Tibial artery (tissue), 4 donors: ENCODE results near the gene C19orf73.
"Not testable (repeated sequence)": the region's sequence is repeated elsewhere in the genome, so short reads cannot be mapped to it uniquely, and the experiment has no call there.

Experiments
- DNase-seq, 2 donors: peaks; one replicate each; pipeline ENCODE4 v3.0.0-alpha.2; 2019
- H3K27ac ChIP-seq, 2 donors: fragments of 200-600 bp; sonication (generic) in 1 of 2; 1 replicate in 1 of 2; 2 replicates in 1 of 2; pipeline ENCODE4 v1.5.1; 2018 to 2019; ENCODE audit warnings: mild to moderate bottlenecking in 1 of 2
- H3K27me3 ChIP-seq, 2 donors: fragments of 200-600 bp; sonication (generic) in 1 of 2; one replicate each; pipeline versions ENCODE4 v1.5.1 to v1.6.0; 2016 to 2019
- H3K36me3 ChIP-seq, 3 donors: fragments of 200-600 bp; sonication (generic) in 2 of 3; one replicate each; pipeline ENCODE4 v1.5.1; 2016 to 2019; ENCODE audit warnings: mild to moderate bottlenecking in 2 of 3
- H3K4me1 ChIP-seq, 4 donors: fragments of 200-600 bp; sonication (generic) in 2 of 4; 1 replicate in 3 of 4; 2 replicates in 1 of 4; pipeline ENCODE4 v1.5.1; 2016 to 2019
- H3K4me3 ChIP-seq, 2 donors: fragments of 200-600 bp; sonication (generic) in 1 of 2; 1 replicate in 1 of 2; 2 replicates in 1 of 2; pipeline ENCODE4 v1.5.1; 2018 to 2019; ENCODE audit warnings: mild to moderate bottlenecking in 2 of 2
- H3K9me3 ChIP-seq, 3 donors: fragments of 200-600 bp; sonication (generic) in 1 of 3; one replicate each; pipeline ENCODE4 v1.5.1; 2016 to 2019
- intact Hi-C: fragments of 100-400 bp; cut with DNase I; formaldehyde crosslinking; loops from one replicate; pipeline ENCODE4 v1.15.0; 2023; ENCODE audit warnings: low total_unique reads
- TF ChIP-seq, protein P1 (sequence below), 2 experiments: fragments of 200-600 bp in 1 of 2; fragments of 450-650 bp in 1 of 2; IDR thresholded peaks; one replicate each; pipeline ENCODE4 v1.5.1; 2017 to 2019; ENCODE audit warnings: antibody characterized with exemption in 2 of 2, mild to moderate bottlenecking in 1 of 2, moderate library complexity in 1 of 2

The C19orf73 gene

DNA sequence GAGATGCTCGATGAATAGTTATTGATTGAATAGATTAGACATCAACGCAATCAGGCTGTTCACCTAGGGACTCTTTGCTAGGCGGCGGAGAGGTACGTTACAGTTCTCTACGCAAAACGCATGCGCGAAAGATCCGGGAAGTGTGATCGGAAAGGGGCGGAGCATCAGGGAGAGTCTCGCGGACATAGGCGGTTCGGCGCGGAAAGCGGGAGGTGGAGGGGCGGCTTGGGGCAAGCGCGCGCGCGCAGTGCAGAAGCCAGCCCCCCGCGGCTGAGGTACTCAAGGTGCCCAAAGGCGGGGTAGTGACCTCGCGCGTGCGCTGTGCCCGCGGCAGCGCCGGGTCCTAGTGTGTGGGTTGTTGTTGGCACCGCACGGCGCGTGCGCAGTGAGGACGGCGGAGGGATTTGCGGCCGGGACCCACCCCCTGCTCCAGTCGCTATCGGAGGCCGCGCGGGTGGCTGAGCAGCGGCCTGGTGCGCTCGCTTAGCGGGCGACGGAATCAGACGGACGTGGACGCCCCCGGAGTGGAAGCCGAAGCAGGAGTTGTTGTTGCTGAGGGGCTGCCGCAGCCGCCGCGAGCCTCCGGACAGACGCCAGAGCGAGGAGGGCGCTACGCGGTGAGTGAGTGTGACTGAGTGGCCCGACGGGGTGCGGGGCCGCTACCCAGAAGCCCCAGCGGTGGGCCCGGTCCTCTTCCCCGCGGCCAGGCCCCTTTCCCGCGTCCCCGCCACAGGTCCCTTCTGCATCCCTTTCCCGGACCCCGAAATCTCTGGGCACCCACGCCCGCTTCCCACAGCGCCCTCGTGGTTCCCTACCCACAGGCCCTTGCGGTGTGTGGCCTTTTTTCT, 33.7 kb downstream of the C19orf73 start, which contains the start of gene SNRNP70:
SNRNP70 (plus strand) TSS at position 432 of the 848 bp plus-strand sequence. CDS start 964 bp downstream, outside the sequence.
- H3K4me3 ChIP-seq, result peak within 1 kb of the TSS; percentile 89 to 97
- H3K27ac ChIP-seq, result peak within 1 kb of the TSS; percentile 87 to 92
- no peaks in the 10 kb centered on the region for H3K9me3 ChIP-seq
- TF ChIP-seq, protein P1, sequence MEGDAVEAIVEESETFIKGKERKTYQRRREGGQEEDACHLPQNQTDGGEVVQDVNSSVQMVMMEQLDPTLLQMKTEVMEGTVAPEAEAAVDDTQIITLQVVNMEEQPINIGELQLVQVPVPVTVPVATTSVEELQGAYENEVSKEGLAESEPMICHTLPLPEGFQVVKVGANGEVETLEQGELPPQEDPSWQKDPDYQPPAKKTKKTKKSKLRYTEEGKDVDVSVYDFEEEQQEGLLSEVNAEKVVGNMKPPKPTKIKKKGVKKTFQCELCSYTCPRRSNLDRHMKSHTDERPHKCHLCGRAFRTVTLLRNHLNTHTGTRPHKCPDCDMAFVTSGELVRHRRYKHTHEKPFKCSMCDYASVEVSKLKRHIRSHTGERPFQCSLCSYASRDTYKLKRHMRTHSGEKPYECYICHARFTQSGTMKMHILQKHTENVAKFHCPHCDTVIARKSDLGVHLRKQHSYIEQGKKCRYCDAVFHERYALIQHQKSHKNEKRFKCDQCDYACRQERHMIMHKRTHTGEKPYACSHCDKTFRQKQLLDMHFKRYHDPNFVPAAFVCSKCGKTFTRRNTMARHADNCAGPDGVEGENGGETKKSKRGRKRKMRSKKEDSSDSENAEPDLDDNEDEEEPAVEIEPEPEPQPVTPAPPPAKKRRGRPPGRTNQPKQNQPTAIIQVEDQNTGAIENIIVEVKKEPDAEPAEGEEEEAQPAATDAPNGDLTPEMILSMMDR (IDR thresholded peaks at IDR 0.05), result peak in 1 of 2 experiments; percentile 34
- intact Hi-C loops, result no loop called here
- H3K36me3 ChIP-seq, result peaks cover 7 to 27% (median 11%) of the 10 kb centered on the region in 3 donors
- DNase-seq, result peak; percentile 99 to 100
- H3K27me3 ChIP-seq, result no peaks in the 10 kb centered on the region
- H3K4me1 ChIP-seq, result peaks cover 5 to 34% (median 25%) of the 10 kb centered on the region in 4 donors

DNA sequence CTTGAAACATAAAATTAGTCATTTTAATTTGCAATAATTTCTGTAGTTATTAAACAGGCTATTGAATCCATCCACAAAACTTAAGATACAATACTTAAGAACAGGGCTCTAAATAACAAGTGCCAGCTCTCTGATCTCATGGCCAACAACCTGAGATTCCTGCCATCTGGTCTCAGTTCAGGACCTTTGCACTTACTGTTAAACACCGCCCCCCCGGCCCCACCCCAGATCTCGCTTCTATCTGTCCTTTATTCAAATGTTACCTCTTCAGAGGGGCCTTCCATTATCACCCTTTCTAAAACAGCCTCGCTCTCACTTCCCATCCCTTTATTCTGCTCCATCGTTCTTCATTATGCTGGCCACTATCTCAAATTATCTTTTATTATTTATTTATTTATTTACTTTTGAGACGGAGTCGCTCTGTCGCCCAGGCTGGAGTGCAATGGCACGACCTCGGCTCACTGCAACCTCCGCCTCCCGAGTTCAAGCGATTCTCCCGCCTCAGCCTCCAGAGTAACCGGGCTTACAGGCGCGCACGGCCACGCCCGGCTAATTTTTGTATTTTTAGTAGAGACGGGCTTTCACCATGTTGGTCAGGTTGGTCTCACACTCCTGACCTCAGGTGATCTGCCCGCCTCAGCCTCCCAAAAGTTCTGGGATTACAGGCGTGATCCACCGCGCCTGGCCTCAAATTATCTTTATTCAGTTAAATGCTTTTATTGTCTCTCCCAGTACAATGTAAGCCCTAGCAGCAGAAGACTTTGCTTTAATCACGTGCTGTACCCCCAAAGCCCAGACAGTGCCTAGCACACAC, 34.5 kb downstream of the C19orf73 start:
- Histone ChIP-seq H3K4me1 (peaks cover 5 to 34% (median 25%) of the 10 kb centered on the region in 4 donors), H3K9me3 (no peaks in the 10 kb centered on the region), H3K4me3 (peak overlapping the region; percentile 89 to 97), H3K27me3 (no peaks in the 10 kb centered on the region), H3K36me3 (peaks cover 0 to 20% (median 6%) of the 10 kb centered on the region in 3 donors), H3K27ac (peak overlapping the region; percentile 87 to 92)
- DNase-seq, result no peak
- intact Hi-C loops, result no loop called here
- TF ChIP-seq, protein P1 (IDR thresholded peaks at IDR 0.05), result no peak

DNA sequence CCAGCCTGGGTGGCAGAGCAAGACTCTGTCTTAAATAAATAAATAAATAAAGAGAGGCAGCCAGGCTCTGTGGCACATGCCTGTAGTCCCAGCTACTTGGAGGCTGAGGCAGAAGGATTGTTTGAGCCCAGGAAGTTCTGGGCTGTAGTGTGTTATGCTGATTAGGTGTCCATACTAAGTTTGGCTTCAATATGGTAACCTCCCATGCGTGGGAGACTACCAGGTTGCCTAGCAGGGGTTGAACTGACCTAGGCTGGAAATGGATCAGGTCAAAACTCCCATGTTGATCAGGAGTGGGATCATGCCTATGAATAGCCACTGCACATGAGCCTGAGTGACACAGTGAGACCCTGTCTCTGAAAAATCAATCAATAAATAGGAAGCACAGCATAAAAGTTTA, 37.7 kb downstream of the C19orf73 start:
- Histone ChIP-seq H3K4me1 (peaks cover under 1 to 10% (median 5%) of the 10 kb centered on the region in 4 donors), H3K4me3 (no peak overlapping the region), H3K9me3 (no peaks in the 10 kb centered on the region), H3K27me3 (no peaks in the 10 kb centered on the region), H3K27ac (no peak overlapping the region), H3K36me3 (no peaks in the 10 kb centered on the region)
- TF ChIP-seq, protein P1 (IDR thresholded peaks at IDR 0.05), result no peak
- intact Hi-C loops, result no loop called here
- no peak for DNase-seq

DNA sequence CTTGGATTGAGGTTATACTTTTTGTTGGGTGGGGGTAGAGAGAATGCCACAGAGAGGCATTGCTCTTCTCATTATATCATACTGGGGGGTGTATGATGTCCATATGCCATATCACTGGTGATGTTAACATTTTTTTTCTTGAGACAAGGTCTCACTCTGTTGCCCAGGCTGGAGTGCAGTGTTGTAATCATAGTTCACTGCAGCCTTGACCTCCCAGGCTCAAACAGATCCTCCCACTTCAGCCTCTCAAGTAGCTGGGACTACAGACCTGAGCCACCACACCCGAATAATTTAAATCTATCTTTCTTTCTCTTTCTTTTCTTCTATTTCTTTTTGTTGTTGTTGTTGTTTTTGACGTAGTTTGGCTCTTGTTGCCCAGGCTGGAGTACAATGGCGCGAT, 38.6 kb downstream of the C19orf73 start:
- Histone ChIP-seq H3K27ac (no peak overlapping the region), H3K9me3 (no peaks in the 10 kb centered on the region), H3K4me1 (peaks cover 0 to 5% (median 2%) of the 10 kb centered on the region in 4 donors), H3K4me3 (no peak overlapping the region), H3K27me3 (no peaks in the 10 kb centered on the region), H3K36me3 (no peaks in the 10 kb centered on the region)
- DNase-seq, result no peak
- intact Hi-C loops, result no loop called here
- TF ChIP-seq, protein P1 (IDR thresholded peaks at IDR 0.05), result no peak

DNA sequence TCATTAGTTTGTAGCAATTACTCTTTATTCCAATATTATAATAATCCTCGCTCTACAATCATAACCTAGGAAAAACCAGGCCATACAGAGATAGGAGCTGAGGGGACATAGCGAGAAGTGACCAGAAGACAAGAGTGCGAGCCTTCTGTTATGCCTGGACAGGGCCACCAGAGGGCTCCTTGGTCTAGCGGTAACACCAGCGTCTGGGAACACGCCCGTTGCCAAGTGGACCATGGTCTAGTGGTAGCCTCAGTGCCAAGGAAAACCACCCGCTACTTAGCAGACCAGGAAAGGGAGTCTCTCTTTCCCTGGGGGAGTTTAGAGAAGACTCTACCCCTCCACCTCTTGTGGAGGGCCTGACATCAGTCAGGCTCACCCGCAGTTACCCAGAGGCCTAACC, 44.1 kb downstream of the C19orf73 start:
- intact Hi-C loops, H3K4me3 ChIP-seq, H3K9me3 ChIP-seq, H3K27ac ChIP-seq, H3K36me3 ChIP-seq: not testable (repeated sequence)
- TF ChIP-seq, protein P1 (IDR thresholded peaks at IDR 0.05), result peak; percentile 66 to 76
- H3K4me1 ChIP-seq, result peaks cover 0 to 11% (median 6%) of the 10 kb centered on the region in 4 donors
- H3K27me3 ChIP-seq, result peaks cover 3 to 47% of the 10 kb centered on the region in 2 donors
- peak; percentile 64 to 80 for DNase-seq
